GM19238 (cell line): ENCODE data around the gene NOMO2.
"Not testable (repeated sequence)": the region's sequence is repeated elsewhere in the genome, so short reads cannot be mapped to it uniquely, and the experiment has no call there.

ENCODE experiments used
- DNase-seq: peaks from one replicate; pipeline ENCODE4 v3.0.0; 2011; ENCODE audit warnings: low spot score; ENCODE audit not compliant: insufficient read length

Gene NOMO2, protein sequence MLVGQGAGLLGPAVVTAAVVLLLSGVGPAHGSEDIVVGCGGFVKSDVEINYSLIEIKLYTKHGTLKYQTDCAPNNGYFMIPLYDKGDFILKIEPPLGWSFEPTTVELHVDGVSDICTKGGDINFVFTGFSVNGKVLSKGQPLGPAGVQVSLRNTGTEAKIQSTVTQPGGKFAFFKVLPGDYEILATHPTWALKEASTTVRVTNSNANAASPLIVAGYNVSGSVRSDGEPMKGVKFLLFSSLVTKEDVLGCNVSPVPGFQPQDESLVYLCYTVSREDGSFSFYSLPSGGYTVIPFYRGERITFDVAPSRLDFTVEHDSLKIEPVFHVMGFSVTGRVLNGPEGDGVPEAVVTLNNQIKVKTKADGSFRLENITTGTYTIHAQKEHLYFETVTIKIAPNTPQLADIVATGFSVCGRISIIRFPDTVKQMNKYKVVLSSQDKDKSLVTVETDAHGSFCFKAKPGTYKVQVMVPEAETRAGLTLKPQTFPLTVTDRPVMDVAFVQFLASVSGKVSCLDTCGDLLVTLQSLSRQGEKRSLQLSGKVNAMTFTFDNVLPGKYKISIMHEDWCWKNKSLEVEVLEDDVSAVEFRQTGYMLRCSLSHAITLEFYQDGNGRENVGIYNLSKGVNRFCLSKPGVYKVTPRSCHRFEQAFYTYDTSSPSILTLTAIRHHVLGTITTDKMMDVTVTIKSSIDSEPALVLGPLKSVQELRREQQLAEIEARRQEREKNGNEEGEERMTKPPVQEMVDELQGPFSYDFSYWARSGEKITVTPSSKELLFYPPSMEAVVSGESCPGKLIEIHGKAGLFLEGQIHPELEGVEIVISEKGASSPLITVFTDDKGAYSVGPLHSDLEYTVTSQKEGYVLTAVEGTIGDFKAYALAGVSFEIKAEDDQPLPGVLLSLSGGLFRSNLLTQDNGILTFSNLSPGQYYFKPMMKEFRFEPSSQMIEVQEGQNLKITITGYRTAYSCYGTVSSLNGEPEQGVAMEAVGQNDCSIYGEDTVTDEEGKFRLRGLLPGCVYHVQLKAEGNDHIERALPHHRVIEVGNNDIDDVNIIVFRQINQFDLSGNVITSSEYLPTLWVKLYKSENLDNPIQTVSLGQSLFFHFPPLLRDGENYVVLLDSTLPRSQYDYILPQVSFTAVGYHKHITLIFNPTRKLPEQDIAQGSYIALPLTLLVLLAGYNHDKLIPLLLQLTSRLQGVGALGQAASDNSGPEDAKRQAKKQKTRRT

GRCh38 chr16:18561727-18562314, at the start of gene NOMO2:
TSS of gene NOMO2 (minus strand) at chr16:18562097. CDS start at chr16:18562040, 57 bp downstream.
- DNase-seq = not testable (repeated sequence)

DNA sequence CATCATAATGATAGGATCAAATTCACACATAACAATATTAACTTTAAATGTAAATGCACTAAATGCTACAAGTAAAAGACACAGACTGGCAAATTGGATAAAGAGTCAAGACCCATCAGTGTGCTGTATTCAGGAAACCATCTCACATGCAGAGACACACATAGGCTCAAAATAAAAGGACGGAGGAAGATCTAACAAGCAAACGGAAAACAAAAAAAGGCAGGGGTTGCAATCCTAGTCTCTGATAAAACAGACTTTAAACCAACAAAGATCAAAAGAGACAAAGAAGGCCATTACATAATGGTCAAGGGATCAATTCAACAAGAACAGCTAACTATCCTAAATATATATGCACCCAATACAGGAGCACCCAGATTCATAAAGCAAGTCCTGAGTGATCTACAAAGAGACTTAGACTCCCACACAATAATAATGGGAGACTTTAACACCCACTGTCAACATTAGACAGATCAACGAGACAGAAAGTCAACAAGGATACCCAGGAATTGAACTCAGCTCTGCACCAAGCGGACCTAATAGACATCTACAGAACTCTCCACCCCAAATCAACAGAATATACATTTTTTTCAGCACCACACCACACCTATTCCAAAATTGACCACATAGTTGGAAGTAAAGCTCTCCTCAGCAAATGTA, 48.4 kb upstream of the NOMO2 start:
- not testable (repeated sequence) for DNase-seq

DNA sequence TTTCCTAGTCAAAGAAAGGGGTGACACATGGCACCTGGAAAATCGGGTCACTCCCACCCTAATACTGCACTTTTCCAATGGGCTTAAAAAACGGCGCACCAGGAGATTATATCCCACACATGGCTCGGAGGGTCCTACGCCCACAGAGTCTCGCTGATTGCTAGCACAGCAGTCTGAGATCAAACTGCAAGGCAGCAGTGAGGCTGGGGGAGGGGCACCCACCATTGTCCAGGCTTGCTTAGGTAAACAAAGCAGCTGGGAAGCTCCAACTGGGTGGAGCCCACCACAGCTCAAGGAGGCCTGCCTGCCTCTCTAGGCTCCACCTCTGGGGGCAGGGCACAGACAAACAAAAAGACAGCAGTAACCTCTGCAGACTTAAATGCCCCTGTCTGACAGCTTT, 46.4 kb upstream of the NOMO2 start:
- DNase-seq = not testable (repeated sequence)

DNA sequence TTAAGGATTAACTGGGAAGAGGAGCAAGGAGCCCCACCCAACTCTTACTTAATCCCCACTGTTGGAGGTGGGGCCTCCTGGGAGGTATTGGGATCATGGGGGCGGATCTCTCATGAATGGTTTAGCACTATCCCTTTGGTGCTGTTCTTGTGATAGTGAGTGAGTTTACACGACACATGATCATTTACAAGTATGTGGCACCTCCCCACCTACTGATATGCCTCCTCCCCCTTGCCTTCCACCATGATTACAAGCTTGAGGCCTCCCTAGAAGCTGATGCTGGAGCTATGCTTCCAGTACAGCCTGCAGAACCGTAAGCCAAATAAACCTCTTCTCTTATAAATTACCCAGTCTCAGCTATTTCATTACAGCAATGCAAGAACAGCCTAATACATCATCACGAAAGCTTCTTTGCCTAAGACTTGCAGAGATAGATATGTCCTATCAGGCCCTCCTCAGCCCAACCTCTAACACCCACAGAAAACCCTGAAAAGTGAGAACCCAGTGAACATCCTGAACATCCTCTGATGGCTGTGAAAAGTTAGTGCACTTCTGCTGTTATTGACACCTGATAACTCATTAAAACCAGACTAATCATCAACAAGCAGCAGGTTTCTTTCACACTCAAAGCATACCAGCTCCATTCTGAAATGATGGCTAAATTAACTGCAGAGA, 41.8 kb upstream of the NOMO2 start:
- DNase-seq = not testable (repeated sequence)

DNA sequence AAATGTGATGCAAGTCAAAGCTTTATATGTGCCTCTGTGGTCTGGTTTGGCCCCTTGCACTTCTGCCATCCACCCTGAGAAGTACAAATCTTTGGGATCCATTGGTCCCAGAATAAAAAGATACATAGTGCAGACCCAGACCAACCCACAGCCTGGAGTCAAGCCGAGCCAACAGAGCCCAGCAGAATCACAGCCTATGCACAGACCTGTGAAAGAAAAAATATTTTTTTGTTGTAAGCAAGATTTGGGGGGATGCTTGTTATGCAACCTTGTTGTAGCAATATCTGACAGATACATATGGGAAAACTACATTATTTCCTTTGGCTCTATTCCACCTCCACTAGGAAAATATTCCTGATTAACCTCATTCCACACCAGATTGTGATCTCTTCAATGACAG, 36.7 kb upstream of the NOMO2 start:
- DNase-seq = not testable (repeated sequence)

DNA sequence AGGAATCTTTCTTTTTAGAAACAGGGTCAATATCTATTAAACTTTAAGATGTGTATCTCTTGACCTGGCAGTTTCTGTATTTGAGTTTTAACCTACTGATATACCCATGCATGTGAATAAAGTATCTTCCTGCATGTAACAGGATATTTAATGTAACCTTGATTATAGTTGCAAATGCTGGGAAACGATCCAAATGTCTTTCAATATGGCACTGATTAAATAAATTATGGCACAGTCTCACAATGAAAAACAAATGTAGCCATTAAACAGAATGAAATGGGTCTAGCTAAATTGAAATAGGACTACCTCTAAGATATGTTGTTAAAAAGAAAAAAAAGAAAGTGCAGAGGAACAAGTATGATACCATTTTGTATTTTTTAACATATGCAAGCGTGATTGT, 35.8 kb upstream of the NOMO2 start:
- not testable (repeated sequence) for DNase-seq

DNA sequence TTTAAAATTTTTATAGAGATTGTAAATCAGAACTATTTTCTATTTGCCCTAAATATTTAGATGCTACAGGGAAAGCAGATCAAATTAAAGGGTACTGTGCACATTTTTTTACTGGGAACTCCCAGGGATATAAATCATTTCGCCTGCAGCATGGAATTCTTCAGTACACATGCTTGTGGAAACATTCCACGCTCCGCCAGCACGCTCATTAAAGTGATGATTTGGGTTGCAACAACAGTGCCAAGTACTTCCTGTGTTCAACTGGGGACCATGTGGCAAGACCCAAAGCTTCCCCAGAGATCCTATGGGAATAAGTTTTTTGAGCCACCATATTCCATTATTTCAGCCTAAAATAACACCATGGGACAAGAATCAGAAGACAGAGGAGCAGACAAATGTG, 35.4 kb upstream of the NOMO2 start:
- DNase-seq = not testable (repeated sequence)

DNA sequence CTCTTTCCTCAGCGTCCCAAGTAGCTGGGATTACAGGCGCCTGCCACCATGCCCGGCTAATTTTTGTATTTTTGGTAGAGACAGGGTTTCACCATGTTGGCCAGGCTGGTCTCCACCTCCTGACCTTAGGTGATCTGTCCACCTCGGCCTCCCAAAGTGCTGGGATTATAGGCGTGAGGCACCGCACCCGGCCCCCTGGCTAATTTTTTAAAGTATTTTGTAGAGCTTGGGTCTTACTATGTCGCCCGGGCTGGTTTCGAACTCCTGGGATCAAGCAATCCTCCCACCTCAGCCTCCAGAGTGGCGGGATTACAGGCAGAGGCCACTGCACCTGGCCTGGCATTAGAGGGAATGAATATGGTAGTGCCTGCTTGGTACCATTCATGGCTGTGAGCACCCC, 33.9 kb upstream of the NOMO2 start:
- not testable (repeated sequence) for DNase-seq

GRCh38 chr16:18594880-18595279, 33.0 kb upstream of the NOMO2 start:
- not testable (repeated sequence) for DNase-seq

DNA sequence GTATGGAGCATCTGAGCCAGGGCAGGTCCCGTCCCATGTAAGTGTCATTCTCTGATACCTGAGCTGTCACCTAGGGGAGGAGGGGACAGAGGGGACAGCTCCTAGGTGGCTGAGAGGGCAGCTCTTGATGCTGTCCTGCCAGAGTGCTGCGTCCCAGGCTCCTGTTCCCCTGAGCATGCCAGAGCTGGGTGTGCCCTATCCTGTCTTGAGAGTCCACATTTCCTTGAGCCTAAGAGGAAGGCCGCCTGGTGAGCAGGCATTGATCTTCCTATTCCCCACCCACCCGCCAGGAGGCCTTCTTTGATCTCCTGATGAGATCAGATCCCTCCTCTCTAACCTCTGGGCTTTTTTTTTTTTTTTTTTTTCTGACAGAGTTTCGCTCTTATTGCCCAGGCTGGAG, 32.0 kb upstream of the NOMO2 start:
- not testable (repeated sequence) for DNase-seq

GRCh38 chr16:18592982-18593381, 31.1 kb upstream of the NOMO2 start:
- not testable (repeated sequence) for DNase-seq

DNA sequence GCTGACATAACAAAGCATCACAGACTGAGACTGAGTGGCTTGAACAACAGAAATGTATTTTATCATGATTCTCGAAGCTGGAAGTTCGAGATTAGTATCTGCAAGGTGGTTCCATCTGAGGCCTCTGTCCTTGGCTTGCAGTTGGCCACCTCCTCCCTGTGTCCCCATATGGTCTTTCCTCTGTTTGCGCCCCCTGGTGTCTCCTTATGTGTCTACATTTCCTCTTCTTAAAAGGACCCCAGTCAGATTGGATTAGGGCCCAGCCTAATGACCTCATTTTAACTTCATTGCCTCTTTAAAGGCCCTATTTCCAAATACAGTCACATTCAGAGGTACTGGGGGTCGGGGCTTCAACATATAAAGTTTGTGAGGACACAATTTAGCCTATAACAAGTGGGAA, 30.0 kb upstream of the NOMO2 start:
- DNase-seq = not testable (repeated sequence)

GRCh38 chr16:18591441-18591840, 29.5 kb upstream of the NOMO2 start:
- not testable (repeated sequence) for DNase-seq

DNA sequence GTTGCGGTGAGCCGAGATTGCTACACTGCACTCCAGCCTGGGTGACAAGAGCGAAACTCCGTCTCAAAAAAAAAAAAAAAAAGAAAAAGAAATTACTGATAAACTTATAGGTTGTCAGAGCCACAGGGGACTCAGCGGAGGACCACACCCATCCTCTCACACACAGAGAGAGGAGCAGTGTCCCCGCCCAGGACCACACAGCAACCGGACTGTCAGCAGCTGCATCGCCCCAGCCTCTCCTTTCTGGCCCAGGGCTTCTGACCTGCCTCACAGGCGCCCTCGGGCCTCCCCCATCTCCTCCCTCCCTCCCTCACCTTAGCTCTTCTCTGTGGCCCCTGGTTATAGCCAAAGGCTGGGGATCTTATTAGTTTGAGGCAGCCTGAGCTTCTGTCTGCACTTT, 27.9 kb upstream of the NOMO2 start:
- not testable (repeated sequence) for DNase-seq

DNA sequence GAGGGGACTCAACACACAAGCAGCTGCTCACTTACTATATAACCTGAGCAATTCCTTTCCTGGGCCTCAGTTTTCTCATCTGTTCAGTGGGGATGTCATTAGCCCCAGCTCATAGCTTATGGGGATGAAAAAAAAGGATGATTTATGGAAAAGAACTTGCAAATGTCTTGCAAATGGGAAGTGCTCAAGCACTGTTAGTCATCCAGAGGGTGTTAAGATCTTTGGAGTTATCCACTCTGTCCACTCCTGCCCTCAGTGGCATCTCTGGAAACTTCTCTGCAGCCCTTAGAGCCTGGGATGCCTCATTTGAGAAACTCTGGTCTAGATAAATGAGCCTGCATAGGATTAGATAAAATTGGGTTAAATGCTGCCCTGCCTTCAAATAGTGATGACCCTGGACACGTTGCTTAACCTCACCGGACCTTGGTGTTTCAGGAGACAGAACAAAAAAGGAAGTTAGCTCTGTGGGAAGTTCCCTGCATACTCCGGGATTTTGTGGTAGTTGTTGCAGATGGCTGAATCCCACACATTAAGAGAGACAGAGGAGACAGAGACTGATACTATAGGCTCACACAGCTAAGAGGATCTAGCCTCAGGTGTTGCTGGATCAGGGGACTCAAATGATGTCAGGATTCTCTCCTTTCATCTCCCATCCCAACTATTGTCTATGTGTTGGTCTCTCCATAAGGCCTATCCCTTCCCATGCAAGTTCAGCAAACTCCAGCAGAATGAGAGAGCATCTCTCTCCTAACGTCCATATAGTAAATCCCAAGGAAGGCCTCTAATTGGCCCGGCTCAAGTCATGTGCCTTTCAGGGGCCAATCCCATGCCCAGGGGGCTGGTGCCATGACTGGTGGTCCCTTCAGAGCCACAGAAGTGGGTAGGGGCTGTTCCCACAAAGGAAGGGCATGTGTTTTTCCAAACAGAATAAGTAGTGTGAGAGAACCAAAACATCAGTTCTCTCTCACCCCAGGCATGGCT, 25.0 kb upstream of the NOMO2 start:
- not testable (repeated sequence) for DNase-seq

- DNase-seq = not testable (repeated sequence)
These were observed 23.9 kb upstream of the NOMO2 start for GRCh38 chr16:18585789-18586188.

- no peak for DNase-seq
These were observed 21.0 kb upstream of the NOMO2 start for GRCh38 chr16:18582902-18583301.

DNA sequence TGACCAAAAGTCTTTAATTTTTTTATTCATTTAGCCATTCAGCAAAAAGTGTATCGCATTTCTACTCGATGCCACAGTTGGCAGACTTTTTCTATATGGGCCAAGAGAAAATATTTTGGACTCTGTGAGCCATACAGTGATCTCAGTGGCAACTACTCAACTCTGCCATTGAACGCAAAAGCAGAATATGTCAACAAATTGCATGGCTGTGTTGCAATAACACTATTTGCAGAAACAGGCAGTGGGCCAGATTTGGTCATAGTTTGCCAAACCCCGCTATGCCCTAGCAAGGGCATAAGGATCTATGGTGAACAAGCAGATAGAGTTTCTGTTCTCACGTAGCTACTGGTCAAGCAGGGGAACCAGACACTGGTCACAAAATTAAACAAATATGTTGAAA, 18.5 kb upstream of the NOMO2 start:
- not testable (repeated sequence) for DNase-seq

GRCh38 chr16:18579261-18579660, 17.4 kb upstream of the NOMO2 start:
- not testable (repeated sequence) for DNase-seq
